ENCODE results near the gene GRID2IP.
"Not testable (repeated sequence)": the region's sequence is repeated elsewhere in the genome, so short reads cannot be mapped to it uniquely, and the experiment has no call there.

GRID2IP gene

DNA sequence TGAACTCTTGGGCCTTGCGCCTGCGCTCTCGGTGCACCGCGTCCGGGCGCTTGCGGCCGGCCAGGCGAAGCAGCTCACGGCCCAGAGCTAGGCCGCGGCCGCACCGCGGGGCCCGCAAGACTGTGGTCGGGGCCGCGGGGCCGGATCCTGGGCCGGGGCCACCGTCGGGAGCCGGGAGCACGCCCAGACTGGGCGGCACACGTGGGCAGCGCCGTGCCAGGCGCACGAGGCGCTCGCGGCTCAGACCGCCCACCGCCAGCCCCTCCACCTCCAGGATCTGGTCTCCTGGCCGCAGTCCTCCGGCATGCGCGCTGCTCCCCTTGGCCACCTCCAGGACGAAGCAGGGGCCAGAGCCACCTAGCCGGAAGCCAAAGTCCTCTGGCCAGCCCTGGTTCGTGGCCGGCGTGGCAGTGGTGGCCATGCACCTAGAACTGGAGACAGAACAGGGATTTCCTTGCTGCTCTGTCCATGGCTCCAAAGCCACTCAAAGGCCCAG lies at the start of gene GRID2IP:
TSS of gene GRID2IP (minus strand) at position 446 of the 496 bp plus-strand sequence. CDS start at position 421, 25 bp downstream.
- no peak for DNase-seq (ENCODE audit: low read depth)

DNA sequence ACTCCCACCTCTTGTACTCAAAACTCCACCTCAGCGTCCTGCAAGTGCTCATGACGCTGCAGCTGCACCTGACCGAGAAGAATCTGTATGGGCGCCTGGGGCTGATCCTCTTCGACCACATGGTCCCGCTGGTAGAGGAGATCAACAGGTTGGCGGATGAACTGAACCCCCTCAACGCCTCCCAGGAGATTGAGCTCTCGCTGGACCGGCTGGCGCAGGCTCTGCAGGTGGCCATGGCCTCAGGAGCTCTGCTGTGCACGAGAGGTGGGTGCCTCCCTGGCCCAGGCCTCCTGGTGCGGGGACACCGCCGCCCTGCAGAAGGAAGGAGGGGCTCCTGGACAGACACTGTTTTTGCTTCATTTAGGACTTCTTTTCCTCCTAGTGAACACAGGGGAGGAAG lies 48.8 kb upstream of the GRID2IP start:
- no peak for DNase-seq (ENCODE audit: low read depth)

DNA sequence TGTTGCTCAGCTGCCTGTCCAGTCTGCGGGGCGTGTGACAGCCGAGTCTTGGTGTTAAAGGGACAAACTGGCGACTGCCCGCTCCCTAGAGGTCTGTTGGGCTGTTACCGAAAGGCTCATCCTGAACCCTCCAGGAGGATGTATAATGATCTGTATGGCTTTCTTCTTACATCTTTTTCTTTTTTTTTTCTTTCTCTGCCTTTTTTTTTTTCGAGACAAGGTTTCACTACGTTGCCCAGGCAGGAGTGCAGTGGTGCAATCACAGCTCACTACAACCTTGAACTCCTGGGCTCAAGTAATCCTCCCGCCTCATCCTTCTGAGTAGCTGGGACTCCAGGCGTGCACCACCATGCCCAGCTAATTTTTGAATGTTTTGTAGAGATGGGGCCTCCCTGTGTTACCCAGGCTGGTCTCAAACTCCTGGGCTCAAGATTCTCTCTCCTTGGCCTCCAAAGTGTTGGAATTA lies 39.4 kb upstream of the GRID2IP start:
- DNase-seq (ENCODE audit: low read depth): no peak

DNA sequence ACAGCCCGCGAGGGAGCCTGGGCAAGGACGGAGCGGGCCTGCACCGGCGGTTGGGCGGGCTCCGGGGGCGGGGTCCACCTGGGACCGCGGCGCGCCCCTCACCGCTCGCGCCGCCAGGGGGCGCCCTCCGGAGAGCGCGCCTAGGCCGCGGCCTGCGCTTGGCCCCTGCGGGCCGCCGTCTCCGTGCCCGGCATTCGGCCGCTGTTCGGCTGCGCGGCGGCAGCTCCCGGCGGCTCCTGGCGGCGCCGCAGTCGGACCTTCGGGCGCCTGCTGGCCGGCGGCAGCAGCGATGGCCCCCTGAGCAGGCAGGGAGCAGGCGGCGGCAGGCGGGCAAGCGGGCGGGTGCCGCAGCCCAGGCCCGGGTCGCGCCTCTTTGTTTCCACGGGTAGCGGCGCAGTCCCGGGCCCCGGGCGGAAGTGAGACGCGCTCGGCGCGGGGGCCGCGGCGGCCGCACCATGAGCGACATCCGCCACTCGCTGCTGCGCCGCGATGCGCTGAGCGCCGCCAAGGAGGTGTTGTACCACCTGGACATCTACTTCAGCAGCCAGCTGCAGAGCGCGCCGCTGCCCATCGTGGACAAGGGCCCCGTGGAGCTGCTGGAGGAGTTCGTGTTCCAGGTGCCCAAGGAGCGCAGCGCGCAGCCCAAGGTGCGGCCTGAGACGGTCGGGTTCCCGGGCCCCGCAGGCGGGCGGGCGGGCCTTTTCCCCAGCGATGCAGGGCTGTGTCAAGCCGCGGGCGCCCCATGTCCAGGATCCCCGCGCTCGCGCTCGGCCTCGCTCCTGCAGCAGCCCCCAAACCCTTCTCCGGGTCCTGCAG lies 38.8 kb upstream of the GRID2IP start, which contains the start of gene INTS15:
TSS of gene INTS15 (plus strand) at position 193 of the 816 bp plus-strand sequence. CDS start at position 456, 263 bp downstream.
- DNase-seq (ENCODE audit: low read depth): peak; percentile 57

DNA sequence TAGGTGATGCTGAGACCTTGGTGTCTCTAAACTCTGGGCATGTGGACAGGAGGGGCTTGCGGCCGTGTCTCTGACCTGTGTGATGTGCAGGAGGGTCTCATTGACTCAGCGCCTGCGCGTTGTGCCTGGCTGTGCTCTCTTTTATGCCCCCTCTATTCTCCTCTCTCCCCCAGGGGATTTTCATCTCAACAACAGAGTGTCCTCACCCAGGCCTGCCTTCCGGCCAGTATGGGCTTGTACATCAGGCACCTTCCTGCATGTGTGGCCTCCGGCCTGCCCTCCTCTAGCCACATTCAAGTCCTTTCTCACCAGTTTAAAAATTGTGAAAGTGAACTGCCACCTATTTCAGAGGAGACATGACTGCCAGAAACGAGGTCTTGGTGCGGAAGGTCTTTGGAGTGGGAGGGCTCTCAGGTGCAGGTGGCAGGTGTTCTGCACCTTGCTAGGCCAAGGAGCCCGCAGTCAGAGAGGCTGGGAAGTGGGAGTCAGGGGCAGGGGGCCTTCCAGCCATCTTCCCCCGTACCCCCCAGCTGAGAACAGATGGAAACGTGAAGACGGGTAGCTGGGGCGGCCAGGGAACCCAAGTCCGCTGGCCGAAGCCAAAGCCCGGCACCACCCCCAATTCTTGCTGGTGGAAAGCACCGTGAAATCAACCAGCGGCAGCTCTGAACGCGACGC lies 38.0 kb upstream of the GRID2IP start:
- DNase-seq (ENCODE audit: low read depth): no peak

DNA sequence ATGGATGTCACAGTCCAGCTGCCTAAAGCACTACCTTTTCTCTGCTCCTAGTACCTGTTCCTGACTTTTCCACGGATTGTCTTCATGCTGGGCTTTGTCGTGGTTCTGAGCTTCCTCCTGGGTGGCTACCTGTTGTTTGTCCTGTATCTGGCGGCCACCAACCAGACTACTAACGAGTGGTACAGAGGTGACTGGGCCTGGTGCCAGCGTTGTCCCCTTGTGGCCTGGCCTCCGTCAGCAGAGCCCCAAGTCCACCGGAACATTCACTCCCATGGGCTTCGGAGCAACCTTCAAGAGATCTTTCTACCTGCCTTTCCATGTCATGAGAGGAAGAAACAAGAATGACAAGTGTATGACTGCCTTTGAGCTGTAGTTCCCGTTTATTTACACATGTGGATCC lies 37.3 kb upstream of the GRID2IP start:
- no peak for DNase-seq (ENCODE audit: low read depth)

DNA sequence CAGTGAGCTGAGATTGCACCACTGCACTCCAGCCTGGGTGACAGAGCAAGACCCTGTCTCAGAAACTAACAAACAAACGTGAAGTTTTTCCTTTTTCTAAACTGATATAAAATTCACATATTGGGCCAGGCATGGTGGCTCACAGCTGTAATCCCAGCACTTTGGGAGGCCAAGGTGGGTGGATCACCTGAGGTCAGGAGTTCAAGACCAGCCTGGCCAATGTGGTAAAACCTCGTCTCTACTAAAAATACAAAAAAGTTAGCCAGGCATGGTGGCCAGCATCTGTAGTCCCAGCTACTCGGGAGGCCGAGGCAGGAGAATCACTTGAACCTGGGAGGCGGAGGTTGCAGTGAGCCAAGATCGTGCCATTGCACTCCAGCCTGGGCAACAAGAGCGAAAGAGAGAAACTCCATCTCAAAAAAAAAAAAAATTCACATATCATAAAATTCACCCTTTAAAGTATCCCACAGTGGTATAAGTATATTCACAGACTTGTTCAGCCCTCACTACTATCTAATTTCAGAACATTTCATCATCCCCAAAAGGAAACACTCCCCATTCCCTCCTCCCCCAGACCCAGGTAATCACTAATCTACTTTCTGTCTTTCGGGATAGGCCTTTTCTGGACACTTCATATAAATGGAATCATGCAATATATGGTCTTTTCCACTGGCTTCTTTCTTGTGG lies 34.6 kb upstream of the GRID2IP start:
- not testable (repeated sequence) for DNase-seq (ENCODE audit: low read depth)

DNA sequence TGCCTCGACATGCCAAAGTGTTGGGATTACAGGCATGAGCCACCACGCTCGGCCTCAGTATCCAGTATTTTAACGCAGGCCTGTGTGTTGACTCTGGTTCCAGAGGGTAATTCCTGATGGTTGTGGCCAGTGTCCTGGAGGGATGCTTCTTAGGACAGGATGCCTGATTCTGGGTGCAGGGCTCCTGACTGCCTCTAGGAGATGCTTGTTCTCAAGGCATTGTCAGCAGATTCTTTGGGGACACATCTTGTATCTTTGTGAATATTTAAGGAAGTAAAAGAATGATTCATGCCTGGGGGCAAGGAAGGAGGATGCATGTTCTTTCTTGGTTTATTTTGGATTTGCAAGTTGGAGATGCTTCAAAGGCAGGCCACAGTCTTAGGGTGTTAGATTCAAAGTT lies 28.2 kb upstream of the GRID2IP start:
- DNase-seq (ENCODE audit: low read depth): no peak

DNA sequence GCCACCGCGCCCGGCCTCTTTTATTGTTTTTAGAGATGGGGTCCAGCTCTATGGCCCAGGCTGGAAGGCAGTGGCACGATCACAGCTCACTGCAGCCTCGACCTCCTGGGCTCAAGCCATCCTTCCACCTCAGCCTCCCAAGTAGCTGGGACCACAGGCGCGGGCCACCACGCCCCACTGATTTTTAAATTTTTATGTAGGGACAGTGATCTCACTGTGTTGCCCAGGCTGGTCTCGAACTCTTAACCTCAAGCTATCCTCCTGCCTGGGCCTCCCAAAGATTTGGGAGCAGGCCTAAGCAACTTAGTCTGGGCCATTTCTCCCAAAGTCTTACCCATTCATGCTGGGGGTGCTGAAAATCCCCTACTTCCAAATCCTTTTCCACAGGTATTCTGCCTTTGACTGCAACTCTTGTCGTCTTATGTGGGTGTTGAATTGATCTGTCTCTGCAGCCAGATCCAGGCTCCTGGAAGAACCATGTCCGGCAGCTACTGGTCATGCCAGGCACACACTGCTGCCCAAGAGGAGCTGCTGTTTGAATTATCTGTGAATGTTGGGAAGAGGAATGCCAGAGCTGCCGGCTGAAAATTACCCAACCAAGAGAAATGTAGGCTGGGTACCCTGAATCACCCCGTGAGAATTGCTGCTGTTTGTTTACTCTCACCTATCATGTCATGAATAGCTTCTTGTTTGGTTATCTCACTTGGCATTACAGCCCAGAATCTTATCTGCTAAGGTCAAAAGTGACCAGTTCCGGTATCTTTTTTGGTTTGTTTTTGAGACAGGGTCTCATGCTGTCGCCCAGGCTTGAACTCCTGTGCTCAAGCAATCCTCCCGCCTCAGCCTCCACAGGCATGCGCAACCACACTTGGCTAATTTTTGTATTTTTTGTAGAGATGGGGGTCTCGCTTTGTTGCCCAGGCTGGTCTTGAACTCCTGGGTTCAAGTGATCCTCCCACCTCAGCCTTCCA lies 27.1 kb upstream of the GRID2IP start:
- peak; percentile 54 for DNase-seq (ENCODE audit: low read depth)

DNA sequence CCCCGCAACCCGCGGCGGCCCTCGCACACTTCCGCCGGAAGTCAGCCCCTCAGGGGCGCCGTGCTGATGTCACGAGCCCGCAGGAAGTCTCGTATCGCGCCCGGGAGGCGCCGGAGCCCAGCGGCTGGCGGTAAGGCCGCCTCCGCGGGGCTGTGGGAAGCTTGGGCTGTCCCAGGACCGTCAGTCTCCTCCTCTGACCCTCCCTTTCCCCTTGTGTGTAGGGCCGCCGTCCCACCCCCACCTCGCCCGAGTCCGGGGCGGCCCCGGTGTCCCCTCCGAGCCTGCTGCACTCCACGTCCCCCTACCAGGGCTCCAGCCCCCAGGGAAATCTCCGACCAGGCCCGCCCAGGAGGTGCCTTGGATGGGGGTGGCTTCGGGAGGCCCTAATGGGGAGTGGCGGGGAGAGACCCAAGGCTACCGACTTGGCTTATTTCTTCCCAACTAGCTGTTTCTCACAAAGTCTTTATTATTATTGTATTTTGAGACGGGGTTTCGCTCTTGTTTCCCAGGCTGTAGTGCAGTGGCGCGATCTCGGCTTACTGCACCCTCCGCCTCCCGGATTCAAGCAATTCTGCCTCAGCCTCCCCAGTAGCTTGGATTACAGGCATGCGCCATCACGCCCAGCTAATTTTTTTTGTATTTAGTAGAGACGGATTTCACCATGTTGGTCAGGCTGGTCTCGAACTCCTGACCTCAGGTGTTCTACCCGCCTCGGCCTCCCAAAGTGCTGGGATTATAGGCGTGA lies 26.3 kb upstream of the GRID2IP start, which contains the start of gene ZDHHC4:
TSS of gene ZDHHC4 (plus strand) at position 86 of the 745 bp plus-strand sequence. CDS start 3,108 bp downstream, outside the sequence.
- peak; percentile 74 for DNase-seq (ENCODE audit: low read depth)

DNA sequence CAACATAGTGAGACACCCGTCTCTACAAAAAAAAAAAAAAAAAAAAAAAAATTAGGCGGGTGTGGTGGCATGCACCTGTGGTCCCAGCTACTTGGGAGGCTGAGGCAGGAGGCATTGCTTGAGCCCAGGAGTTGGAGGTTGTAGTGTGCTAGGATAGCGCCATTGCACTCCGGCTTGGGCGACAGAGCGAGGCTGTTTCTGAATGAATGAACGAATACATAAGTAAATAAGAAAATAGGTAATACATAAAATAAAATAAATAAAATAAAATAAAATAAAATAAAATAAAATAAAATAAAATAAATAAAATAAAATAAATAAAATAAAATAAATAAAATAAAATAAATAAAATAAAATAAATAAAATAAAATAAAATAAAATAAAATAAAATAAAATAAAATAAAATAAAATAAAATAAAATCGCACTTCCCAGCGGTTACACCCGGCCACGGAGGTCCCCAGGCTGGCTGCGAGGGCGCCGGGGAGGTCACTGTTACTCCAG lies 25.7 kb upstream of the GRID2IP start:
- DNase-seq (ENCODE audit: low read depth): not testable (repeated sequence)

DNA sequence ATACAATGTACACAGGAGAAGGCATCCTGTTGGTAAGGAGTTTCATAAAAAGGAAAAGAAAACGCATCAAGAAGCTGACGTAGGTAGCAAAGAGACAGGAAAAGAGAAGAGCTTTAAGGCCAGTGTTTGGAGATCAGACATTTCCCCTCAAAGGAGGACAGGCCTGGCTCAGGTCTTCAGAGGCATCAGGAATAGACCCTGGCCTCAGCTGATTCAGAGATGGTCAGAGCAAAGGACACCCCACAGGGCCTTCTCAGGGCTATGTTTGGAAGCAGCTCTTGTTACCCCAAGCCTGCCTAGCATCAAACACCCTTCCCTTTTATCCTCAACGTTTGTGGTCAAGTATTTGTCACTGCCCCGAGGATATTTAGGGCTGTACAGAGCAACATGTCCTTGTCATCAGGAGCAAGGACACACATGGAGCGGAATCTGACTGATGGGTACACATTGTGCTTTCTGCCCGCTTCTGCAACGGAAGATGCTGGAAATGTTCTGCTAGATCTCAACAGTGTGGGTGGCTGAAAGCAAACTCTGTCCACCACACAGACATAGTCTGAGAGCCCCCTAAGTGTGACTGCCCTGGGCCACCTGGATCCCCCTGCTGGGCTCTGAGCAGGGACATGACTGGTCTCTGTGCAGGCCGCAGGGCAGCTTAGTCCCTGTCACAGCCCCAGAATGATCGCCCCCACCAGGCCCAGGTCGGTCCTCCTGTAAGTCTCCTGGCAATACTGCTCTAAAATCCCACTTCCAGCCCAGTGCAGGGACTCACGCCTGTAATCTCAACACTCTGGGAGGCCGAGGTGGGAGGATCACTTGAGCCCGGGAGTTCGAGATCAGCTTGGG lies 25.0 kb upstream of the GRID2IP start:
- DNase-seq (ENCODE audit: low read depth): no peak

DNA sequence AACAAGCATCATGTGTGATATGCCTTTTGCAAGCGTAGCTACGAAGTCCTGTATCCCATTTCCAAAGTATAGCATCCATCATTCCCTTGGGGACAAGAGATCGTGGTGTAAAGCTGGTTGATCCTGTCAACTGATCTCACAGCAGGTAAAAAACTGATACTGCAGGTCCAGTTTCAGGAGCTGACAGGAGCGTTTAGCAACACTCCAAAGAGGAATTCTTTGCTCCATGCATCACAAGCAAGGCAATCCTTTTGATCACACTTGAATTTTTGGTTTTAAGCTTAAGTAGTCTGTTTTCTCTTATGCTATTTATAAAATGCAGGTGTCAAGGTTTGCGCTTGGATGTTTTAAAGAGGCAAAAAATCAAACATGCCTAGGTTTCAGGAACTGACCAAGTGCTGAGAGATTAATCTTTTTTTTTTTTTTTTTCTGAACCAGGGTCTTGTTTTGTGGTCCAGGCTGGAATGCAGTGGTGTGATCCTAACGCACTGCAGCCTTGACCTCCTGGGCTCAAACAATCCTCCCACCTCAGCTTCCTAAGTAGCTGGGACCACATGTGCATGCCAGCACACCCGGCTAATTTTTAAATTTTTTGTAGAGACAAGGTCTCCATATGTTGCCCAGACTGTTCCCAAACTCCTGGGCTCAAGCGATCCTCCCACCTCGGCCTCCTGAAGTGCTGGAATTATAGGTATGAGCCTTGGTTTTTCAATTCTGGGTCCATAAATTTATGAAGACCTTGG lies 24.2 kb upstream of the GRID2IP start:
- DNase-seq (ENCODE audit: low read depth): no peak

DNA sequence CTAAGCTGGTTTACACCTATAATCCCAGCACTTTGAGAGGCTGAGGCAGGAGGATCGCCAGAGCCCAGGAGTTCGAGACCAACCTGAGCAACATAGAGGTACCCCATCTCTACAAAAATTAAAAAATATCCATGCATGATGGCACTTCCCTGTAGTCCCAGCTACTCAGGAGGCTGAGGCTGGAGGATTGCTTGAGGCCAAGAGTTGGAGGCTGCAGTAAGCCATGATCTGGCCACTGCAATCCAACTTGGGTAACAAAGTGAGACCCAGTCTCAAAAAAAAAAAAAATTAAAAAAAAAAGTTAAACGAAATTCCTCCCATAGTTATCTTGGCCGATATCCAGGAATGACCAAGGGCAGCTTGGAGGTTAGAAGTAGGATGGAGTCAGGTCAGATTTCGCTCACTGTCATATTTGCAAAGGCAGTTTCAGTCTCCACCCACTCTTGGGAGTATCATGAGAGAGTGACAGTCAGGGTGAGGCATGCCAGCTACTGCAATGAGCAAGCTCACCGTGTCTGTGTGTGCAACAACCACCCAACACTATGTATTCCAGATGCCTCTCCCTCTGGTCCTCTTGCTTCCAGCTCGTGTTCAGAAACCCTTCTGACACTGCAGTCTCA lies 20.0 kb upstream of the GRID2IP start:
- no peak for DNase-seq (ENCODE audit: low read depth)

DNA sequence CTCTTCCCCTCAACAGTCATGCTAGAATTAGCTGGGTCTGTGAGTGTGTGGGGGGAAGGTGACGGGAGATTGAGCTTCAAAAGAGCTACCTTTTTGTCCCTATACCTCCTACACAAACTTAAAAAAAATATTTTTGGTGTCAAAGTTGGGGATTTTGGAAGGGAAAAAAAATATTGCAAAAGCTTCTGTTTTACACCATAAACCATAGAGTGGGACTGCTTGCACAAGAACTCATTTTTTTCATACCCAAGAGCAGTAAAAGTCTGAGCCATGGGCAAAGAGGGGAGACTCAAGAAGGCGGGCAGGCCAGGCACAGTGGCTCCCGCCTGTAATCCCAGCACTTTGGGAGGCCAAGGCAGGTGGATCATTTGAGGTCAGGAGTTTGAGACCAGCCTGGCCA lies 16.6 kb upstream of the GRID2IP start:
- DNase-seq (ENCODE audit: low read depth): no peak

DNA sequence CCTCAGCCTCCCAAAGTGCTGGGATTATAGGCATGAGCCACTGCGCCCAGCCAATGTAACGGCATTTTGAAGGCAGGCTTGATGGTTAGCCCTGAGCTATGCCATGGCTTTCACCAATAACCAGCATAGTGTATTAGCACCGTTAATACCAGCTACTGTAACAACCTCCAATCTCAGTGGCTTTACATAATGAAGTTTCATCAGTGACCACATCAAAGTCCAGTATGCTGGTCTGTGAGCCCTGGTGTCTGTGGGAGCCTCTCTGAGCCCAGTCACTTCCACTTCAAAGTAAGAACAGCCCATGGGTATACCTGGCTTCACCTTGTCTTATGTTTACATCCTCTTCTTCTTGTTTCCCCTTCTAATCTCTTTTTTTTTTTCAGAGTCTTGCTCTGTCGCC lies 14.4 kb upstream of the GRID2IP start:
- no peak for DNase-seq (ENCODE audit: low read depth)

DNA sequence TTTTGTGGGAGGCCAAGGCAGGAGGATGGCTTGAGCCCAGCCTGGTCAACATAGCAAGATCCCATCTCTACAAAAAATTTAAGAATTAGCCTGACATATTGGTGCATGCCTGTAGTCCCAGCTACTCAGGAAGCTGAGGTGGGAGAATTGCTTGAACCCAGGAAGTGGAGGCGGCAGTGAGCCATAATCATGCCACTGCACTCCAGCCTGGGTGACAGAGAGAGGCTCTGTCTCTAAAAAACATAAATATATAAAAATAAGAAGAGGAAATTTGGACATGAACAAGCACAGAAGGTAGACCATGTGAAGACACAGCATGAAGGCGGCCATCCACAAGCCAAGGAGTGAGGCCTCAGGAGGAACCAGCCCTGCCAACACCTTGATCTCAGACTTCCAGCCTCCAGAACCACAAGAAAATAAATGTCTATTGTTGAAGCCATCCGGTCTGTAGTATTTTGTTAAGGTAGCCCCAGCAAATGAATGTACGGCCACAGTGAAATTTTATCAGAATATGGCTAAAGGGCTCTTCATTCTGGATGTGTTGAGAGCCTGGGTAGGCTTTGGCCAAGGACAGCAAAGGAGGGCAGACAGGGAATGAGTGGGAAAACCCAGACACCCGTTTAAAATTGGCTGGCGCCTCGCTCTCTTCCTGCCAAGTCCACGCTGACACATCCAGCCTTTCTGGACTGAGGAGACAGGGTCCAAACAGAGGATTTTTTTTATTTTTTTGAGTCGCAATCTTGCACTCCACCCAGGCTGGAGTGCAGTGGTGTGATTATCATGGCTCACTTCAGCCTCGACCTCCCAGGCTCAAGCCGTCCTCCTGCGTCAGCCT lies 12.9 kb upstream of the GRID2IP start:
- DNase-seq (ENCODE audit: low read depth): no peak
